GM18951 (cell line): Measurements from ENCODE around the gene UBE2G1.

ENCODE experiments used
- POLR2A ChIP-seq: IDR thresholded peaks from 4 replicates; pipeline ENCODE4 v1.6.1; 2011; ENCODE audit warnings: mild to moderate bottlenecking; ENCODE audit not compliant: insufficient read length, insufficient read depth; ENCODE audit errors: extremely low read depth
- in situ Hi-C: fragments of 300-500 bp; cut with MboI; formaldehyde crosslinking; loops from one replicate; pipeline ENCODE4 v1.12.0; 2022; ENCODE audit warnings: low sequenced_read_pairs, mixed read lengths, inconsistent platforms; ENCODE audit not compliant: unreplicated experiment

Gene UBE2G1

DNA sequence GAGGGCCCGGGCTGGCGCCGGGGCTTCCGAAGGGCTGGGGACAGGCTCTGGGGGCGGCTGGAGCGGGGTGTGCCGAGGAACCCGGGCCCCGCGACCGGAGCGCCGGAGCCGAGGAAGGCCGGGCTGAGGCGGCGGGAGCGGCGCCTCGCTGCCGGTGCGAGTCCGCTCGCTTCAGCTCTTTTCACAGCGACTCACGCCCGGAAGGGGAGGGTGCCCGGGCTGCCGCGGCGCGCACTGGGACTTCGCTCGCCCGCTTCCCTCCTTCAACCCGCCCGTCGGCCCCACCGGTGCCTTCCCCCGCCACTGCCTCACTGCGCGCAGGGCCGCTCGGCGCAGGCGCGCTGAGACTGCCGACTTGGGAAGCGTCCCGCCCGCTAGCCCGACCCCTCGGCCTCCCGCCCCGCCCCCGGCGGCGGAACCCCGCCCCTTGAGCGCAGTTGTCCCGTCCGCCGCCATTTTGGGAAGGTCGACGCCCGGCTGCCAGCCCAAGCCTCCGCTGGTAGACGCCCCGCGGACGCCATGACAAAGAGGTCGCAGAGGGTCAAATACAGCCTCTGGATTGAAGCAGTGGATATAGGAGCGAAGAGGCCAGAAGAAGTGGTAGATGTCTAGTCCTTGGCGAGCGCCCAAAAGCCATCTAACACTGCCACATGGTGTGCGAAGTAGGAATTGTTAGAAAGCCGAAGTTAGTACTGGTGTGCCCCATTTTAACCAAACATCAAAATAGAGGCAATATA, at the start of gene UBE2G1:
Gene UBE2G1 (minus strand): TSS at position 349 of the 737 bp plus-strand sequence. CDS start 359 bp downstream, outside the sequence.
- peak; percentile 89 for TF ChIP-seq POLR2A
- in situ Hi-C loops = no loop called here

- no peak for TF ChIP-seq POLR2A
- in situ Hi-C loops = loop anchor here (10.0 kb wide), 1 partner anchor 198 kb away; no protein-coding TSS in a partner anchor
These were observed 46.7 kb upstream of the UBE2G1 start for GRCh38 chr17:4412933-4413831.

GRCh38 chr17:4411201-4411600, 44.7 kb upstream of the UBE2G1 start:
- TF ChIP-seq POLR2A = no peak
- in situ Hi-C loops = loop anchor here (10.0 kb wide), 1 partner anchor 196 kb away; no protein-coding TSS in a partner anchor

DNA sequence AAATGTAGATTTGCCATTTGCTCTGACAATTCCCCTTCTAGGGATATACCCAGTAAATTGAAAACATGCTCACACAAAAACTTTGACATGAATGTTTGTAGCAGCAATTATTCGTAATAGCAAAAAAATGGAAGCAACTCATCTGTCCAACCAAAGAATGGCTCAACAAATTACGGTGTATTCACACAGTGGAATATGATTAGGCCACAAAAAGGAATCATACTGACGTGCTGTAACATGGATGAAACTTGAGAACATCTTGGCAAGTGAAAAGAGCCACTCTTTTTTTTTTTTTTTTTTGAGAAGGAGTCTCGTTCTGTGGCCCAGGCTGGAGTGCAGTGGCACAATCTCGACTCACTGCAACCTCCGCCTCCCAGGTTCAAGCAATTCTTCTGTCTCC, 43.2 kb upstream of the UBE2G1 start:
- in situ Hi-C loops = loop anchor here (10.0 kb wide), 1 partner anchor 195 kb away; no protein-coding TSS in a partner anchor
- no peak for TF ChIP-seq POLR2A

DNA sequence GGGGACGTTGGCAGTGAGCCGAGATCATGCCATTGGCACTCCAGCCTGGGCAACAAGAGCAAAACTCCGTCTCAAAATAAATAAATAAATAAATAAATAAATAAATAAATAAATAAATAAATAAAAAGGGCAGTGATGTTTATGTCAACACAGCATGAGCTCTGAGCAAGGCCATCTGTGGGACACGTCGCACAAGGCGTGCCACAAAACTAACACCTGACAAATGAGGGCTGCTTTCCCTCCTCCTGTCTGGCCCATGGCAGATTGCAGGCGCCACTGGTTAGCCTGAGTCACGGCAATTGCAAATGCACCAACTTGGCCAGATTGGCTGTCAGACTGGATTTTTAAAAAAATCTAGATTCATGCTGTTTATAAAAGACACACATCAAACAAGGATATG, 41.4 kb upstream of the UBE2G1 start:
- in situ Hi-C loops = no loop called here
- no peak for TF ChIP-seq POLR2A

DNA sequence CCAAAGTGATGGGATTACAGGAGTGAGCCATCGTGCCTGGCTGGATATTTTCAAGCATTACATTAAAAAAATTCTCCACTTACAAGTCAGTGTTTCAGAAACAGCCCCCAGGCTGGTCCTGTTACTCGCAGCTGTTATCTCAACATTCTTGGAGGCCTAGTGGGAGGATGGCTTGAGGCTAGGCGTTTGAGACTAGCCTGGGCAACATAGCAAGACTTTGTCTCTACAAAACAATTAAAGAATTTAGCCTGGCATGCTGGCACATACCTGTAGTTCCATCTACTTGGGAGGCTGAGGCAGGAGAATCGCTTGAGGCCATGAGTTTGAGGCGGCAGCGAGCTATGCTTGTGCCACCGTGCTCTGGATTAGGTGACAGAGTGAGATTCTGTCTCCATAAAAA, 40.7 kb upstream of the UBE2G1 start:
- in situ Hi-C loops = no loop called here
- no peak for TF ChIP-seq POLR2A

- TF ChIP-seq POLR2A = no peak
- in situ Hi-C loops = no loop called here
These were observed 39.9 kb upstream of the UBE2G1 start for GRCh38 chr17:4406386-4406785.

DNA sequence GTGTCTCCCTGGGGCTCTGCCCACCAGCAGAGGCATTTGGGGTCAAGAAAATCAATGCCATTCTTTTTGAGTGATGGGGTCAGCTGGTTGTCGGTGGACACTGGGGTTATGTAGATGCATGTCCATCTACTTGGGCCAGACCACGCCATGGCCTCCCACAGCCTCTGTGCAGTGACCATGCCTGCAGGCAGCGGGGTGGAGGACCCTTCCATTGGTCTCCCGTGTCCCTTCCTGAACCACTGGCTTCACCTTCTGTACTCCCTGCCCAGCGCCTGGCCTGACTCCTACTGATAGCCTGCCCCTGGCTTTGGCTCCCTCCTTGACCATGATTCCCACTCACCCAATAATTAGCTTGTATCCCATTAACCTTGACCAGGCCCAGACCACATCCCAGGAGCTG, 39.2 kb upstream of the UBE2G1 start:
- no peak for TF ChIP-seq POLR2A
- in situ Hi-C loops = no loop called here

GRCh38 chr17:4405038-4405669, 38.7 kb upstream of the UBE2G1 start:
- in situ Hi-C loops = no loop called here
- TF ChIP-seq POLR2A = no peak

DNA sequence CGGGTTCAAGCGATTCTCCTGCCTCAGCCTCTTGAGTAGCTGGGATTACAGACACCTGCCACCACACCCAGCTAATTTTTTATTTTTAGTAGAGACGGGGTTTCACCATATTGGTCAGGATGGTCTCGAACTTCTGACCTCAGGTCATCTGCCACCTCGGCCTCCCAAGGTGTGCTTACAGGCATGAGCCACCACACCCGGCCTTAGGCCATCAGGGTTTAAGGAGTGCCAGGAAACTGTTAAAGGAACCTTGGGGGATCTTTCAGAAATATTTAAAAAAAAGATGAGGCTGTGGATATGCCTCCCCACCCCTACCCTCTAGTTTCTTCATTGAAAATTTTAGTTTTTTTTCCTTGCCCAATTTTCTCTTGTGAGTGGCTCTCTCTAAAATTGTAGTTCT, 31.4 kb upstream of the UBE2G1 start:
- in situ Hi-C loops = no loop called here

GRCh38 chr17:4395111-4395478, 28.6 kb upstream of the UBE2G1 start:
- TF ChIP-seq POLR2A = no peak
- in situ Hi-C loops = no loop called here

More for the DNA sequence above, 31.4 kb upstream of the UBE2G1 start:
- TF ChIP-seq POLR2A = no peak

- no peak for TF ChIP-seq POLR2A
- in situ Hi-C loops = no loop called here
These were observed 28.0 kb upstream of the UBE2G1 start for GRCh38 chr17:4394208-4395110.

DNA sequence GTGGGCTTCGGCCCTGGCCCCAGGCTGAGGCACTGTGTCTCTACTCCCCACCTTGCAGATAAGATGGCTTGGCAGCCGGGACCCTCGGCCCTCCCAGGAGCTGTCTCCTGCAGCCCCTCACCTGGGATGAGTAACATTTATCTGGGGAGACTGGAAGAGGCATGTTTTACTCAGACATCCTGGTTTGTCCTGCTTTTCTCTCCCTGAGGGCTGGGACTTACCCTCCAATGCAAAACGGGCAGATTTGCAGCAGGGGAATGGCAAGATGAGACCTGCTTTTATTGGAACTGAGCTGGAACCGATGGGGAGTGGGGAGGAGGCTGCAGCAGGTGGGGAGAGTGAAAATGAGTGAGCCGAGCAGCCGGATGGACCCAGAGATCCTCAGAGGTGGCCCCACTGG, 27.3 kb upstream of the UBE2G1 start:
- in situ Hi-C loops = no loop called here
- no peak for TF ChIP-seq POLR2A

DNA sequence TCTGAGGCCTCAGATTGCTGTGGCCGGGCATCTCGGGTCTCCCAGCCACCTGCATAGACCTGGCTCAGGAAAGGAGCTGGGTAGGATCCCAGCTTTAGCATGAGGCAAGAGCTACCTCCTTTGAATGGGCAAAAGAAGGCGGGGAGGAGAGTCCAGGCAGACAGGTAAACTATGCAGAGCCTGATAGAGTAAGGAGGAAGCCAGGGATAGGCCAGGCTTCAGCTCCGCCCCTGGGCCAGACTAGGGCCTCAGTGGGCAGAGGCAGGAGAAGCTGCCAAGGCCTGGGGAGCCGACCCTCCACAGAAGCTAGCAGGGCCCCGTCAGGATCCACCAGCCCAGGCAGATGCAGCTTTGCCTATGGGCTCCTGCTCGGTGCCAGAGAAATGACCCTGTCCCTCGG, 22.6 kb upstream of the UBE2G1 start:
- in situ Hi-C loops = no loop called here
- TF ChIP-seq POLR2A = no peak
